Mesenteric fat pad (tissue), 1 donor: Measurements from ENCODE around the gene VPS41. TPM values are rescaled to one million over a fixed set of nuclear protein-coding genes. Genes with fewer than 3 reads are reported as not detected.
"Not testable (repeated sequence)": the region's sequence is repeated elsewhere in the genome, so short reads cannot be mapped to it uniquely, and the experiment has no call there.

ENCODE experiments used
- DNase-seq: peaks from one replicate; pipeline ENCODE4 v3.0.0-alpha.2; 2020; ENCODE audit warnings: low spot score
- total RNA-seq: library from RNA; stranded (reverse); fragmentation: NEBNext Ultra II Directional; extraction: Animal tissue kit (Norgen Biotek cat#: 25700); gene quantifications from one replicate; pipeline ENCODE4 v1.2.1, GENCODE V29; 2021
- donor health status: DM: yes; HTN: yes; CAD: no.

Gene VPS41
- total RNA-seq, 1 donor from 2014 or later: 63.3 TPM

- no peak for DNase-seq
Measured at GRCh38 chr7:38855867-38856266, 53.1 kb downstream of the VPS41 start.

- DNase-seq: no peak
Measured at GRCh38 chr7:38855386-38855785, 53.6 kb downstream of the VPS41 start.

- not testable (repeated sequence) for DNase-seq
Measured at GRCh38 chr7:38854947-38855346, 54.0 kb downstream of the VPS41 start.

GRCh38 chr7:38851321-38851720 lies 57.7 kb downstream of the VPS41 start:
- DNase-seq: no peak

- no peak for DNase-seq
Measured at GRCh38 chr7:38846280-38846679, 62.7 kb downstream of the VPS41 start.

GRCh38 chr7:38844952-38845563 lies 63.9 kb downstream of the VPS41 start:
- no peak for DNase-seq

GRCh38 chr7:38842746-38843145 lies 66.2 kb downstream of the VPS41 start:
- DNase-seq: no peak

GRCh38 chr7:38840736-38841460 lies 68.1 kb downstream of the VPS41 start:
- no peak for DNase-seq

GRCh38 chr7:38839851-38840250 lies 69.1 kb downstream of the VPS41 start:
- DNase-seq: no peak

- no peak for DNase-seq
Measured at GRCh38 chr7:38838725-38839385, 70.1 kb downstream of the VPS41 start.

- DNase-seq: no peak
Measured at GRCh38 chr7:38834357-38834756, 74.6 kb downstream of the VPS41 start.

GRCh38 chr7:38833329-38833728 lies 75.7 kb downstream of the VPS41 start:
- DNase-seq: no peak

GRCh38 chr7:38831259-38831996 lies 77.6 kb downstream of the VPS41 start:
- DNase-seq: no peak

- DNase-seq: no peak
Measured at GRCh38 chr7:38830826-38831225, 78.2 kb downstream of the VPS41 start.

GRCh38 chr7:38829488-38830165 lies 79.4 kb downstream of the VPS41 start:
- DNase-seq: no peak

GRCh38 chr7:38828026-38828425 lies 81.0 kb downstream of the VPS41 start:
- no peak for DNase-seq

GRCh38 chr7:38825721-38826440 lies 83.1 kb downstream of the VPS41 start:
- DNase-seq: no peak

GRCh38 chr7:38824948-38825347 lies 84.0 kb downstream of the VPS41 start:
- no peak for DNase-seq

- DNase-seq: no peak
Measured at GRCh38 chr7:38822549-38822948, 86.4 kb downstream of the VPS41 start.

GRCh38 chr7:38820571-38820970 lies 88.4 kb downstream of the VPS41 start:
- DNase-seq: no peak

- DNase-seq: no peak
Measured at GRCh38 chr7:38819463-38819862, 89.5 kb downstream of the VPS41 start.
